ENCODE data around the gene BICC1. TPM values are rescaled to one million over a fixed set of nuclear protein-coding genes. Genes with fewer than 3 reads are reported as not detected.

BICC1 gene
- total and polyA plus RNA-seq, 2 of the 8 experiments (the other 6 are each of a cell fraction or from before 2014, with no cell fraction given): 0.20 to 0.73 TPM

- H3K4ac ChIP-seq (replicated peaks; ENCODE audit: insufficient read length, low read depth, low read length): no peak overlapping the region
- H3K18ac ChIP-seq (ENCODE audit: extremely low read depth, low read length): no peak overlapping the region
- H2BK120ac ChIP-seq (replicated peaks; ENCODE audit: low read depth, low read length): no peak overlapping the region
- H3K23me2 ChIP-seq (ENCODE audit: low read depth, low read length): no peaks in the 10 kb centered on the region
- H3K79me1 ChIP-seq (ENCODE audit: low read depth, low read length): no peaks in the 10 kb centered on the region
- H4K8ac ChIP-seq (ENCODE audit: extremely low read depth, insufficient read depth, low read length): no peak overlapping the region
- H2BK15ac ChIP-seq (ENCODE audit: low read length): no peak overlapping the region
- H2AK5ac ChIP-seq (ENCODE audit: low read depth, low read length): no peak overlapping the region
- no peak for DNase-seq (ENCODE audit: low read depth in 1 of 2, low spot score in 2 of 2)
- no peaks in the 10 kb centered on the region for H3K27me3 ChIP-seq (replicated peaks in 1 of 4; ENCODE audit: control insufficient read depth in 3 of 4, extremely low read depth in 1 of 4, insufficient read depth in 3 of 4, low read length in 3 of 4)
- H3K27ac ChIP-seq (ENCODE audit: low read depth, low read length): no peak overlapping the region
- H3K9ac ChIP-seq (replicated peaks in 1 of 4; ENCODE audit: extremely low read depth in 1 of 4, low read depth in 3 of 4, low read length in 3 of 4): no peak overlapping the region
- no peaks in the 10 kb centered on the region for H3K36me3 ChIP-seq (ENCODE audit: control insufficient read depth in 2 of 4, insufficient read depth in 4 of 4, low read length in 3 of 4)
- 75% methylated on average over 6 of the region's 6 CpGs; no CpG with 5 or more reads in 1 of the 2 experiments for WGBS, 2 experiments (ENCODE audit: extremely low coverage in 1 of 2, insufficient coverage in 1 of 2, insufficient read length in 1 of 2, insufficient replicate concordance in 2 of 2, low coverage in 1 of 2, low lambda C conversion rate in 2 of 2, missing lambda C conversion rate in 1 of 2)
- no peak overlapping the region for H4K5ac ChIP-seq (ENCODE audit: insufficient read length, low read depth, low read length)
- no peak overlapping the region for H2BK5ac ChIP-seq (ENCODE audit: low read depth, low read length)
- no peak overlapping the region for H4K91ac ChIP-seq (replicated peaks; ENCODE audit: insufficient read length, low read length)
- no peak overlapping the region for H3K56ac ChIP-seq (replicated peaks; ENCODE audit: insufficient read length, low read depth, low read length)
- no peaks in the 10 kb centered on the region for H3K4me1 ChIP-seq (replicated peaks in 1 of 4; ENCODE audit: control insufficient read depth in 3 of 4, insufficient read depth in 4 of 4, low read length in 3 of 4)
- H3K4me2 ChIP-seq (ENCODE audit: insufficient read depth in 1 of 2, low read depth in 2 of 2, low read length in 2 of 2): no peak overlapping the region
- no peak overlapping the region for H2BK12ac ChIP-seq (ENCODE audit: low read depth, low read length)
- H2BK20ac ChIP-seq (ENCODE audit: low read length): no peak overlapping the region
- FAIRE-seq: no peak
- H3K4me3 ChIP-seq (ENCODE audit: extremely low read depth in 1 of 4, insufficient read depth in 2 of 4, low read depth in 3 of 4, low read length in 4 of 4): no peak overlapping the region
- no peak overlapping the region for H3K14ac ChIP-seq (ENCODE audit: insufficient read length)
- no peaks in the 10 kb centered on the region for H3K79me2 ChIP-seq (ENCODE audit: control insufficient read depth in 1 of 2, insufficient read depth in 2 of 2, low read length in 2 of 2)
- no peak overlapping the region for H3K23ac ChIP-seq (ENCODE audit: insufficient read length)
- no peaks in the 10 kb centered on the region for H3K9me3 ChIP-seq (ENCODE audit: insufficient read depth in 2 of 2, low read depth in 1 of 2, low read length in 1 of 2)
- no peak overlapping the region for H2AFZ ChIP-seq (ENCODE audit: low read length)
- CTCF ChIA-PET (ENCODE audit: partially characterized antibody): no interaction called here
- H4K20me1 ChIP-seq (replicated peaks in 1 of 2; ENCODE audit: control insufficient read depth in 1 of 2, insufficient read depth in 2 of 2, low read length in 2 of 2): no peaks in the 10 kb centered on the region
- POLR2A ChIA-PET (ENCODE audit: partially characterized antibody): no interaction called here
- TF ChIP-seq TCF12 (IDR thresholded peaks at IDR 0.05; ENCODE audit: low read depth, low read length) (no peak), SIRT6 (IDR thresholded peaks at IDR 0.05; ENCODE audit: low read length) (no peak), MAFK (IDR thresholded peaks at IDR 0.05; ENCODE audit: low read depth, low read length) (no peak), SAP30 (IDR thresholded peaks at IDR 0.05; ENCODE audit: insufficient read depth, insufficient replicate concordance, low read length) (no peak), SIN3A (conservative IDR thresholded peaks at IDR 0.05 in 1 of 2, IDR thresholded peaks at IDR 0.05 in 1 of 2; ENCODE audit: low read depth in 1 of 2, low read length in 2 of 2) (no peak), BACH1 (IDR thresholded peaks at IDR 0.05; ENCODE audit: low read length) (no peak), ASH2L (IDR thresholded peaks at IDR 0.05; ENCODE audit: low read length) (no peak), CTCF (IDR thresholded peaks at IDR 0.05; ENCODE audit: control extremely low read depth in 1 of 3, insufficient read depth in 1 of 3, low read depth in 1 of 3, low read length in 3 of 3) (no peak), ATF3 (IDR thresholded peaks at IDR 0.05; ENCODE audit: insufficient read depth, low read depth, low read length) (no peak), BCL11A (IDR thresholded peaks at IDR 0.05; ENCODE audit: low read depth in 2 of 2, low read length in 2 of 2) (no peak)
Observed at GRCh38 chr10:58756130-58756719, 243.6 kb downstream of the BICC1 start.
